Measurements from ENCODE around the gene SERINC3. TPM values are rescaled to one million over a fixed set of nuclear protein-coding genes. Genes with fewer than 3 reads are reported as not detected.

Gene SERINC3
- total and polyA plus RNA-seq, 2 of the 13 experiments (the other 11 are each of a cell fraction or from before 2014, with no cell fraction given) = 82.0 to 226 TPM

- no peak for TF ChIP-seq DZIP1 (CRISPR knock-in tag; IDR thresholded peaks at IDR 0.05)
- TF ChIP-seq SAP130 (CRISPR knock-in tag; IDR thresholded peaks at IDR 0.05; ENCODE audit: low read depth) = 0 out of 2 replicates have a peak, but pooled peaks have one; percentile 26
- TF ChIP-seq SMAD9 (CRISPR knock-in tag; IDR thresholded peaks at IDR 0.05) = 0 out of 2 replicates have a peak, but pooled peaks have one; percentile 48
- 0 out of 2 replicates have a peak, but pooled peaks have one; percentile 32 for TF ChIP-seq CBX5 (CRISPR knock-in tag; IDR thresholded peaks at IDR 0.05; ENCODE audit: borderline replicate concordance)
- peak; percentile 34 for TF ChIP-seq ZNF883 (CRISPR knock-in tag; IDR thresholded peaks at IDR 0.05; ENCODE audit: not compliant biosample characterization)
- TF ChIP-seq HDAC2 (CRISPR knock-in tag; IDR thresholded peaks at IDR 0.05) = peak; percentile 15; the same call in 1 of the 2 replicates
- TF ChIP-seq ZNF674 (CRISPR knock-in tag; IDR thresholded peaks at IDR 0.05; ENCODE audit: low read depth) = no peak
- TF ChIP-seq EED (CRISPR knock-in tag; IDR thresholded peaks at IDR 0.05) = peak; percentile 40; the same call in 1 of the 2 replicates
- TF ChIP-seq ELF1 (CRISPR knock-in tag; IDR thresholded peaks at IDR 0.05) = peak; percentile 51; the same call in 1 of the 2 replicates
- no peak for TF ChIP-seq ZNF264 (CRISPR knock-in tag; IDR thresholded peaks at IDR 0.05)
- TF ChIP-seq RARG (CRISPR knock-in tag; IDR thresholded peaks at IDR 0.05; ENCODE audit: low read depth) = no peak
- TF ChIP-seq ZNF567 (CRISPR knock-in tag; IDR thresholded peaks at IDR 0.05; ENCODE audit: borderline replicate concordance) = 0 out of 2 replicates have a peak, but pooled peaks have one; percentile 65
- no peak for TF ChIP-seq FIP1L1 (IDR thresholded peaks at IDR 0.05; ENCODE audit: borderline replicate concordance, insufficient read depth, low read depth, low read length)
- TF ChIP-seq ZFP90 (CRISPR knock-in tag; IDR thresholded peaks at IDR 0.05; ENCODE audit: borderline replicate concordance) = no peak
- no peak for TF ChIP-seq AHR (CRISPR knock-in tag; IDR thresholded peaks at IDR 0.05)
- no peak for TF ChIP-seq ZNF792 (CRISPR knock-in tag; IDR thresholded peaks at IDR 0.05)
- peak; percentile 25; the same call in 1 of the 2 replicates for TF ChIP-seq KDM3A (CRISPR knock-in tag; IDR thresholded peaks at IDR 0.05; ENCODE audit: low read depth)
- peak; percentile 89 for TF ChIP-seq KDM1A (CRISPR knock-in tag; IDR thresholded peaks at IDR 0.05)
- TF ChIP-seq TRAFD1 (CRISPR knock-in tag; IDR thresholded peaks at IDR 0.05; ENCODE audit: borderline replicate concordance) = 0 out of 2 replicates have a peak, but pooled peaks have one; percentile 45
- no peak for TF ChIP-seq ZNF512B (CRISPR knock-in tag; IDR thresholded peaks at IDR 0.05; ENCODE audit: borderline replicate concordance)
- no peak for TF ChIP-seq ZNF10 (CRISPR knock-in tag; IDR thresholded peaks at IDR 0.05; ENCODE audit: borderline replicate concordance, low read depth)
- peak; percentile 98 for TF ChIP-seq ZMYM3 (CRISPR knock-in tag; IDR thresholded peaks at IDR 0.05)
- TF ChIP-seq TMF1 (CRISPR knock-in tag; IDR thresholded peaks at IDR 0.05; ENCODE audit: low read depth) = 0 out of 2 replicates have a peak, but pooled peaks have one; percentile 56
- TF ChIP-seq, protein P1, sequence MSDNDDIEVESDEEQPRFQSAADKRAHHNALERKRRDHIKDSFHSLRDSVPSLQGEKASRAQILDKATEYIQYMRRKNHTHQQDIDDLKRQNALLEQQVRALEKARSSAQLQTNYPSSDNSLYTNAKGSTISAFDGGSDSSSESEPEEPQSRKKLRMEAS (IDR thresholded peaks at IDR 0.05) = peak; percentile 46; the same call in 1 of the 2 replicates
Measured at GRCh38 chr20:44447827-44448419, 73.9 kb downstream of the SERINC3 start (continued).
